ENCODE data around the gene MYO5A.
"Not testable (repeated sequence)": the region's sequence is repeated elsewhere in the genome, so short reads cannot be mapped to it uniquely, and the experiment has no call there.

Gene MYO5A

GRCh38 chr15:52514482-52514881 is 14.2 kb downstream of the MYO5A start:
- H3K4me3 ChIP-seq (ENCODE audit: low read depth, low read length), result no peak overlapping the region
- TF ChIP-seq CTCF (IDR thresholded peaks at IDR 0.05; ENCODE audit: low read depth, low read length), result no peak

GRCh38 chr15:52512869-52513268 is 15.8 kb downstream of the MYO5A start:
- not testable (repeated sequence) for H3K4me3 ChIP-seq (ENCODE audit: low read depth, low read length)

- no peak overlapping the region for H3K4me3 ChIP-seq (ENCODE audit: low read depth, low read length)
- no peak for TF ChIP-seq CTCF (IDR thresholded peaks at IDR 0.05; ENCODE audit: low read depth, low read length)
These were observed 17.6 kb downstream of the MYO5A start for GRCh38 chr15:52511084-52511483.

DNA sequence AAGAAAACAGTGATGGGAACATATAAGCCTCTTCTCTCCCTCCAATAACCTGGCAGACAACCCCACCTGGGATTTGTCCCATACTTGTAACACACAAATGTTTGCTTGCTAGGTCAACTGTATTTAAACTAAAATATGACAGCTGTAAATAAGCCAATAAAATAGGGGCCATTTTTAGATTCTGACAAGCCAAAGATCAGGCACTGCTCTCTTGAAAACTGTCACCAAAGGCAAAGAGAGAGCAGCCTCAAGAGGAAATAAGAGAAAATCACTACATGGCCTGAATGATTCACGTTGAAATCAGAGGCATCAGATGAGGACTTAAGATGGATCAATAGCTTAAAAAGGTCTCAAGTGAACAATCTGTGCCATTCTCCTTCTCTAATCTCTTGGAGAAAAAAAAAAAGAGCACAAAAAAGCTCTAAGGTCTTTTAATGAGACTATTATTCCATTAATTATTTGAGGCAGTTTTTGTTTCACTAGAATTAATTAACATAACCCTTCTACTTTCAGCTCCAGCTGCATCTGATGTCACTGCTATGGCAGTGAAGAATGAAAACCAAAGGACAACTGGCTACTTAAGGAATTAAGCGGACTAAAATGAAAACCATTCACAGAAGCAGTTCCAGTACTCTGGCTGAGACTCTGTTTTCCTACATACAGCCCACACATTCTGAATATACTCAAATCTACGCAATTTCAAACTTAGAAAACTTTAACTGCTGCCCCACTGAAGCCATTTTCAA is 19.0 kb downstream of the MYO5A start:
- no peak overlapping the region for H3K4me3 ChIP-seq (ENCODE audit: low read depth, low read length)
- no peak for TF ChIP-seq CTCF (IDR thresholded peaks at IDR 0.05; ENCODE audit: low read depth, low read length)

DNA sequence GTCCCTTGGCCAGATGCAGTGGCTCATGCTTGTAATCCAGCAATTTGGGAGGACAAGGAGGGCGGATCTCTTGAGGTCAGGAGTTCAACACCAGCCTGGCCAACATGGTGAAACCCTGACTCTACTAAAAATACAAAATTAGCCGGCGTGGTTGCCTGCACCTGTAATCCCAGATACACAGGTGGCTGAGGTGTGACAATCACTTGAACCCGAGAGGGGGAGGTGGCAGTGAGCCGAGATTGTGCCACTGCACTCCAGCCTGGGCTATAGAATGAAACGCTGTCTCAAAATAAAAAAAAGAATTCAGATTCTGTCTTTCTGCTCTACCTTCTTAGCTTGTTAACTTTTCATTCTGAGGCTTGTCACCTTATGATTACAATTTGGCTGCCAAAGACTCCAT is 22.1 kb downstream of the MYO5A start:
- TF ChIP-seq CTCF (IDR thresholded peaks at IDR 0.05; ENCODE audit: low read depth, low read length), result no peak

GRCh38 chr15:52505151-52505550 is 23.5 kb downstream of the MYO5A start:
- no peak overlapping the region for H3K4me3 ChIP-seq (ENCODE audit: low read depth, low read length)
- TF ChIP-seq CTCF (IDR thresholded peaks at IDR 0.05; ENCODE audit: low read depth, low read length), result no peak

More for the DNA sequence above, 22.1 kb downstream of the MYO5A start:
- H3K4me3 ChIP-seq (ENCODE audit: low read depth, low read length), result no peak overlapping the region

DNA sequence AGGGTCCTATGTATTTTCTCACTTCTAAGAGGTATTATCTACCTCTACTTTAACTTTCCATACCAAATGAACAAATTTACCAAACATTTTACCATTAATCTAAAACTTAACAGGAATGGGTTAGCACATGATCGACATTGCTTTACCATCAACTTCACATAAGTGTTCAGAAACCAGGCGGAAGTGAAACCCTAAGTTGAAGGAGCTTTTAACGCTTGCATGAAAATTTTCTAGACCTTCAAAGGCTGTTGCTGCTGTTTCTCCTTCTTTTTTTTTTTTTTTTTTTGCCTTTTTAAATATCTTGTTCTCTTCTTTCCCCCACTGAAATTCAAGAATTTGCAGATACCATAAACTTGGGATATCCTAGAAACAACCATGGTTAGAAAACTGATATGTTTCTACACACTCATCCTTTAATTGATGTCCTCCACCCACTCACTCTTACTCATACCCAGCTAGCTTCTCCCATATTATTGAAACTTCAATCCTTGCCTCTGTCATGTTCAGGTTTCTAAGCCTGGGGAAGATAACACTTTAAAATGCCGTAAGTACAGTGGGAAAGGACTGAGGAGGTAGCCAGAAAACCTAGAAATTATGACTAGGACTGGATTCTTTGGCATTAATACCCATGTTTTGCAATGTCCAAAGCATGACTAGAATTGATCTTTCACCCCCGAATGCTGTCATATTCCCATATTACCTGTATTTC is 24.7 kb downstream of the MYO5A start:
- no peak for TF ChIP-seq CTCF (IDR thresholded peaks at IDR 0.05; ENCODE audit: low read depth, low read length)
- H3K4me3 ChIP-seq (ENCODE audit: low read depth, low read length), result no peak overlapping the region

Measured in WI38 (cell line).